H1 (cell line): ENCODE measurements around the gene NUBPL. TPM values are rescaled to one million over a fixed set of nuclear protein-coding genes. Genes with fewer than 3 reads are reported as not detected.

Experiments
- CTCF ChIA-PET: fragments of 300-600 bp; sonication (Branson Sonifier 250); formaldehyde crosslinking; loops from one replicate; lab custom pipeline; 2021; ENCODE audit not compliant: partially characterized antibody; lab: Charles Lee
- POLR2A ChIA-PET: fragments of 300-600 bp; sonication (Branson Sonifier 250); formaldehyde crosslinking; loops from one replicate; lab custom pipeline; 2021; ENCODE audit warnings: inconsistent platforms; ENCODE audit not compliant: partially characterized antibody; lab: Charles Lee
- DNase-seq, 2 experiments: peaks; one replicate each; pipeline versions ENCODE4 v3.0.0 to v3.0.0-alpha.2; 2010 to 2022; ENCODE audit warnings: low spot score in 2 of 2, low read depth in 1 of 2, mixed read lengths in 1 of 2
- FAIRE-seq: peaks from 2 replicates; lab custom pipeline; 2011; peaks lifted over from hg19 to GRCh38; lab: Jason Lieb, UNC
- H2AFZ ChIP-seq: 2 replicates; pipeline ENCODE4 v1.8.1; 2012; ENCODE audit warnings: low read length, inconsistent platforms
- H2AK5ac ChIP-seq: 2 replicates; pipeline ENCODE4 v1.6.1; 2013; ENCODE audit warnings: low read depth, low read length
- H2BK120ac ChIP-seq: replicated peaks from 2 replicates; pipeline ENCODE3; 2013; ENCODE audit warnings: low read depth, low read length, inconsistent platforms
- H2BK12ac ChIP-seq: 2 replicates; pipeline ENCODE4 v1.6.1; 2013; ENCODE audit warnings: low read depth, low read length
- H2BK15ac ChIP-seq: 2 replicates; pipeline ENCODE4 v1.6.1; 2013; ENCODE audit warnings: low read length
- H2BK20ac ChIP-seq: 2 replicates; pipeline ENCODE4 v1.6.1; 2013; ENCODE audit warnings: low read length
- H2BK5ac ChIP-seq: 2 replicates; pipeline ENCODE4 v1.6.1; 2013; ENCODE audit warnings: low read depth, low read length
- H3K14ac ChIP-seq: 2 replicates; pipeline ENCODE4 v1.6.1; 2013; ENCODE audit warnings: inconsistent platforms; ENCODE audit not compliant: insufficient read length
- H3K18ac ChIP-seq: 2 replicates; pipeline ENCODE4 v1.6.1; 2013; ENCODE audit warnings: low read length; ENCODE audit errors: extremely low read depth
- H3K23ac ChIP-seq: 2 replicates; pipeline ENCODE4 v1.6.1; 2013; ENCODE audit warnings: inconsistent platforms; ENCODE audit not compliant: insufficient read length
- H3K23me2 ChIP-seq: 2 replicates; pipeline ENCODE4 v1.6.1; 2013; ENCODE audit warnings: low read depth, low read length
- H3K27ac ChIP-seq: 2 replicates; pipeline ENCODE4 v1.6.1; 2011; ENCODE audit warnings: low read depth, low read length, inconsistent platforms
- H3K27me3 ChIP-seq, 4 experiments: replicated peaks in 1 of 4; 1 replicate in 1 of 4; 2 replicates in 3 of 4; pipeline versions ENCODE4 v1.6.1 to v1.8.1; 2011 to 2013; ENCODE audit warnings: low read length in 3 of 4, mild to moderate bottlenecking in 3 of 4, inconsistent platforms in 2 of 4, mixed read lengths in 2 of 4, moderate library complexity in 1 of 4; ENCODE audit not compliant: control insufficient read depth in 3 of 4, insufficient read depth in 3 of 4; ENCODE audit errors: extremely low read depth in 1 of 4
- H3K36me3 ChIP-seq, 4 experiments: 2 replicates each; pipeline versions ENCODE4 v1.6.1 to v1.8.1; 2011 to 2013; ENCODE audit warnings: mild to moderate bottlenecking in 4 of 4, low read length in 3 of 4, moderate library complexity in 2 of 4, control low read depth in 1 of 4, inconsistent platforms in 1 of 4; ENCODE audit not compliant: insufficient read depth in 4 of 4, control insufficient read depth in 2 of 4
- H3K4ac ChIP-seq: replicated peaks from 2 replicates; pipeline ENCODE3; 2013; ENCODE audit warnings: low read length, low read depth, mixed read lengths, inconsistent platforms; ENCODE audit not compliant: insufficient read length
- H3K4me1 ChIP-seq, 4 experiments: replicated peaks in 1 of 4; 1 replicate in 1 of 4; 2 replicates in 3 of 4; pipeline versions ENCODE4 v1.6.1 to v1.8.1; 2011 to 2013; ENCODE audit warnings: low read length in 3 of 4, inconsistent platforms in 2 of 4, mixed read lengths in 1 of 4; ENCODE audit not compliant: insufficient read depth in 4 of 4, control insufficient read depth in 3 of 4
- H3K4me2 ChIP-seq, 2 experiments: 2 replicates each; pipeline versions ENCODE4 v1.6.1 to v1.8.1; 2011 to 2013; ENCODE audit warnings: low read depth in 2 of 2, low read length in 2 of 2, control low read depth in 1 of 2, inconsistent platforms in 1 of 2, mild to moderate bottlenecking in 1 of 2; ENCODE audit not compliant: insufficient read depth in 1 of 2
- H3K4me3 ChIP-seq, 4 experiments: fragments of 200-600, 300-600 bp in 1 of 4; sonication (generic), shearing (Covaris generic), sonication (Bioruptor Twin) in 1 of 4; 2 replicates each; pipeline versions ENCODE4 v1.5.1 to v1.8.1; 2011 to 2016; ENCODE audit warnings: low read length in 4 of 4, low read depth in 3 of 4, control low read depth in 2 of 4, inconsistent platforms in 2 of 4, mild to moderate bottlenecking in 2 of 4, mixed read lengths in 1 of 4, moderate library complexity in 1 of 4; ENCODE audit not compliant: insufficient read depth in 2 of 4; ENCODE audit errors: extremely low read depth in 1 of 4
- H3K56ac ChIP-seq: replicated peaks from 2 replicates; pipeline ENCODE3; 2013; ENCODE audit warnings: low read depth, mild to moderate bottlenecking, mixed read lengths, low read length, inconsistent platforms; ENCODE audit not compliant: insufficient read length
- H3K79me1 ChIP-seq: 2 replicates; pipeline ENCODE4 v1.6.1; 2013; ENCODE audit warnings: low read depth, low read length, control low read depth
- H3K79me2 ChIP-seq, 2 experiments: 2 replicates each; pipeline versions ENCODE4 v1.6.1 to v1.8.1; 2012 to 2013; ENCODE audit warnings: low read length in 2 of 2, mild to moderate bottlenecking in 2 of 2, inconsistent platforms in 1 of 2; ENCODE audit not compliant: insufficient read depth in 2 of 2, control insufficient read depth in 1 of 2
- H3K9ac ChIP-seq, 4 experiments: replicated peaks in 1 of 4; 1 replicate in 1 of 4; 2 replicates in 3 of 4; pipeline versions ENCODE4 v1.6.1 to v1.8.1; 2011 to 2013; ENCODE audit warnings: low read depth in 3 of 4, low read length in 3 of 4, control low read depth in 2 of 4, mild to moderate bottlenecking in 2 of 4, moderate library complexity in 2 of 4, inconsistent platforms in 1 of 4; ENCODE audit errors: extremely low read depth in 1 of 4
- H3K9me3 ChIP-seq, 2 experiments: 2 replicates each; pipeline versions ENCODE4 v1.6.1 to v1.8.1; 2012 to 2013; ENCODE audit warnings: mild to moderate bottlenecking in 2 of 2, moderate library complexity in 2 of 2, control low read depth in 1 of 2, inconsistent platforms in 1 of 2, low read depth in 1 of 2, low read length in 1 of 2, mixed read lengths in 1 of 2; ENCODE audit not compliant: insufficient read depth in 2 of 2
- H4K20me1 ChIP-seq, 2 experiments: replicated peaks in 1 of 2; 2 replicates each; pipeline versions ENCODE3 to v1.8.1; 2011 to 2013; ENCODE audit warnings: inconsistent platforms in 2 of 2, low read length in 2 of 2, mild to moderate bottlenecking in 1 of 2; ENCODE audit not compliant: insufficient read depth in 2 of 2, control insufficient read depth in 1 of 2
- H4K5ac ChIP-seq: 2 replicates; pipeline ENCODE4 v1.6.1; 2013; ENCODE audit warnings: low read length, low read depth, mixed read lengths, inconsistent platforms; ENCODE audit not compliant: insufficient read length
- H4K8ac ChIP-seq: 2 replicates; pipeline ENCODE4 v1.8.0; 2013; ENCODE audit warnings: mild to moderate bottlenecking, moderate library complexity, low read length, inconsistent platforms; ENCODE audit not compliant: insufficient read depth; ENCODE audit errors: extremely low read depth
- H4K91ac ChIP-seq: replicated peaks from 2 replicates; pipeline ENCODE3; 2013; ENCODE audit warnings: low read length, mixed read lengths, inconsistent platforms; ENCODE audit not compliant: insufficient read length
- ASH2L ChIP-seq: fragments of 200-600, 300-600 bp; sonication (generic); IDR thresholded peaks from one replicate; pipeline ENCODE4 v1.7.1; 2017; ENCODE audit warnings: low read length
- CEBPB ChIP-seq: IDR thresholded peaks from 2 replicates; pipeline ENCODE4 v1.6.1; 2012; ENCODE audit warnings: low read depth, low read length
- CTBP2 ChIP-seq: IDR thresholded peaks from 2 replicates; pipeline ENCODE4 v1.7.0; 2011; ENCODE audit warnings: borderline replicate concordance, mild to moderate bottlenecking, moderate library complexity, mixed read lengths, low read length; ENCODE audit not compliant: insufficient read depth, insufficient read length
- FOSL1 ChIP-seq: IDR thresholded peaks from 2 replicates; pipeline ENCODE4 v1.6.1; 2011; ENCODE audit warnings: mild to moderate bottlenecking, low read depth, low read length, moderate library complexity; ENCODE audit not compliant: insufficient read depth
- KDM5A ChIP-seq: fragments of 200-600 bp; IDR thresholded peaks from 2 replicates; pipeline ENCODE4 v1.7.1; 2012; ENCODE audit warnings: mild to moderate bottlenecking, low read length, inconsistent platforms, mixed read lengths
- NANOG ChIP-seq: IDR thresholded peaks from 2 replicates; pipeline ENCODE4 v1.6.1; 2011; ENCODE audit warnings: low read length, low read depth, mild to moderate bottlenecking, inconsistent platforms; ENCODE audit not compliant: insufficient read depth, poor library complexity, severe bottlenecking
- PHF8 ChIP-seq: fragments of 200-600 bp; sonication (generic); conservative IDR thresholded peaks from 2 replicates; pipeline ENCODE4 v1.7.1; 2012; ENCODE audit warnings: low read depth, mild to moderate bottlenecking, inconsistent platforms, low read length, moderate library complexity
- SP2 ChIP-seq: IDR thresholded peaks from 2 replicates; pipeline ENCODE4 v1.6.1; 2012; ENCODE audit warnings: mild to moderate bottlenecking, low read length, inconsistent platforms
- ZNF274 ChIP-seq: IDR thresholded peaks from 2 replicates; pipeline ENCODE4 v1.7.0; 2012; ENCODE audit warnings: low read length, borderline replicate concordance; ENCODE audit errors: extremely low read depth
- WGBS, 2 experiments: shearing (Covaris generic) in 1 of 2; methylation state at CpG; one replicate each; pipeline versions ENCODE4 v1.1.6 to v1.1.7; 2013 to 2015; ENCODE audit warnings: low lambda C conversion rate in 2 of 2, mixed read lengths in 2 of 2, inconsistent platforms in 1 of 2, low coverage in 1 of 2, missing lambda C conversion rate in 1 of 2; ENCODE audit not compliant: insufficient replicate concordance in 2 of 2, insufficient coverage in 1 of 2, insufficient read length in 1 of 2; ENCODE audit errors: extremely low coverage in 1 of 2, missing lambda C conversion rate in 1 of 2; 5-methylcytosine and 5-hydroxymethylcytosine counted together
- polyA plus RNA-seq, 7 experiments: library from polyadenylated mRNA; depleted of rRNA in 3 of 7; stranded (reverse) in 5 of 7; unstranded in 2 of 7; fragments of >200 nt in 5 of 7; fragments of 200-250 nt in 2 of 7; gene quantifications; 1 replicate in 5 of 7; 2 replicates in 1 of 7; 4 replicates in 1 of 7; pipeline versions ENCODE4 v1.2.1 to v1.2.3, GENCODE V29; 2011 to 2013; ENCODE audit warnings: missing spikeins in 2 of 7, mixed read lengths in 2 of 7
- total RNA-seq: library from RNA; stranded (reverse); fragmentation: NEBNext Ultra II Directional; extraction: Animal tissue kit (Norgen Biotek cat#: 25700); gene quantifications from 2 replicates; pipeline ENCODE4 v1.2.1, GENCODE V29; 2021
- TF ChIP-seq, protein P1 (sequence below): IDR thresholded peaks from 2 replicates; pipeline ENCODE4 v1.6.1; 2011; ENCODE audit warnings: low read depth, mild to moderate bottlenecking, low read length; ENCODE audit not compliant: insufficient read depth

Gene NUBPL
- total and polyA plus RNA-seq, 2 of the 8 experiments (the other 6 are each of a cell fraction or from before 2014, with no cell fraction given): 1.6 to 6.8 TPM

DNA sequence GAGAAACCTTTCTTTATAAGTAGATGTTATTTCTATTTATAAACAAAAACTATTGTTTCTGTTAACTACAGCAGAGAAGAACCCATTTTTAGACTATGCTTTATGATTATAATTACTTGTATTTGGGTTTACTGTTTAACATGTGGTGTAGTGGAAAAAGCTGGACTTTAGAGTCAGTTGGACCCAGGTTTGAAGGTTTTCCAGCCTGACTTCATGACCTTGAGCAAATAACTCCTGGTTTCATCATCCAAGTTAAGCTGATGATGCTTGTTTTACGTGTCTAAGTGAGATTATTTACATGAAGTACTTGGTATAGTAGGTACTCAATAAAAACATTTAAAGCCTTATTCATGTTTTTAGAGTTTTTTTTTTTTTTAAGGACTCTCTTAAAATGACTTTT lies 294.1 kb downstream of the NUBPL start:
- no peak overlapping the region for H3K9ac ChIP-seq
- no peak overlapping the region for H3K4ac ChIP-seq
- H3K14ac ChIP-seq: no peak overlapping the region
- no peak overlapping the region for H3K27ac ChIP-seq
- DNase-seq (no peak), FAIRE-seq (no peak)
- H3K23me2 ChIP-seq: no peaks in the 10 kb centered on the region; the same call in 1 of the 2 replicates
- no peak overlapping the region for H3K18ac ChIP-seq
- no peak overlapping the region for H2AFZ ChIP-seq
- no peaks in the 10 kb centered on the region for H3K27me3 ChIP-seq
- no peaks in the 10 kb centered on the region for H3K79me1 ChIP-seq
- no peak overlapping the region for H3K4me3 ChIP-seq
- H3K36me3 ChIP-seq: no peaks in the 10 kb centered on the region
- no peak overlapping the region for H3K56ac ChIP-seq
- WGBS, 2 experiments: 93% methylated on average over 1 of the region's 1 CpG; no CpG with 5 or more reads in 1 of the 2 experiments
- H2BK15ac ChIP-seq: no peak overlapping the region
- POLR2A ChIA-PET: no interaction called here
- H2BK12ac ChIP-seq: no peak overlapping the region
- no peak overlapping the region for H3K4me2 ChIP-seq
- no peak overlapping the region for H4K5ac ChIP-seq
- H2BK5ac ChIP-seq: no peak overlapping the region
- H4K8ac ChIP-seq: no peak overlapping the region
- H2BK120ac ChIP-seq: no peak overlapping the region
- no peaks in the 10 kb centered on the region for H3K79me2 ChIP-seq
- CTCF ChIA-PET: interaction anchor here (1.1 kb wide), 1 partner anchor 49 kb away, joined by 3 read pairs; no protein-coding TSS in a partner anchor
- peaks cover 0 to 4% of the 10 kb centered on the region in 2 experiments; a peak in 2 of 4 replicates for H3K9me3 ChIP-seq
- H2BK20ac ChIP-seq: no peak overlapping the region
- no peak overlapping the region for H4K91ac ChIP-seq
- no peaks in the 10 kb centered on the region for H3K4me1 ChIP-seq
- no peaks in the 10 kb centered on the region for H4K20me1 ChIP-seq
- H2AK5ac ChIP-seq: no peak overlapping the region
- no peak overlapping the region for H3K23ac ChIP-seq
- TF ChIP-seq CEBPB: no peak
- TF ChIP-seq KDM5A: no peak
- TF ChIP-seq NANOG: no peak
- no peak for TF ChIP-seq CTBP2
- TF ChIP-seq SP2: no peak
- no peak for TF ChIP-seq ZNF274
- TF ChIP-seq, protein P1, sequence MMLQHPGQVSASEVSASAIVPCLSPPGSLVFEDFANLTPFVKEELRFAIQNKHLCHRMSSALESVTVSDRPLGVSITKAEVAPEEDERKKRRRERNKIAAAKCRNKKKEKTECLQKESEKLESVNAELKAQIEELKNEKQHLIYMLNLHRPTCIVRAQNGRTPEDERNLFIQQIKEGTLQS: no peak
- no peak for TF ChIP-seq FOSL1
- no peak for TF ChIP-seq ASH2L
- no peak for TF ChIP-seq PHF8
